Right renal cortex interstitium (tissue), 3 donors: Measurements from ENCODE around the gene HS6ST3. TPM values are rescaled to one million over a fixed set of nuclear protein-coding genes. Genes with fewer than 3 reads are reported as not detected.

Experiments used
- DNase-seq, 3 donors: peaks; one replicate each; pipeline ENCODE4 v3.0.0-alpha.2; 2013; ENCODE audit warnings: low read depth in 3 of 3, low spot score in 2 of 3
- polyA plus RNA-seq, 3 donors: library from polyadenylated mRNA; unstranded; fragments of 120-200 nt; gene quantifications; one replicate each; pipeline ENCODE4 v1.2.1, GENCODE V29; 2013; ENCODE audit not compliant: insufficient read length in 3 of 3

Gene HS6ST3
- polyA plus RNA-seq, 3 donors: 2.8 to 4.2 (median 3.5) TPM

DNA sequence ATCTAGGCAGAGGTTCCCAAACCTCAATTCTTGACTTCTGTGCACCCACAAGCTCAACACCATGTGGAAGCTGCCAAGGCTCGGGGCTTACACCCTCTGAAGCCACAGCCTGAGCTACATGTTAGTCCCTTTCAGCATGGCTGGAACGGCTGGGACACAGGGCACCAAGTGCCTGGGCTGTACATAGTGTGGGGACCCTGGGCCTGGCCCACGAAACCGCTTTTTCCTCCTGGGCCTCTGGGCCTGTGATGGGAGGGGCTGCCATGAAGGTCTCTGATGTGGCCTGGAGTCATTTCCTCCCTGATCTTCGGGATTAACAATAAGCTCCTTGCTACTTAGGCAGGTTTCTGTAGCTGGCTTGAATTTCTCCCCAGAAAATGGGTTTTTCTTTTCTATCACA, 108.1 kb downstream of the HS6ST3 start:
- no peak for DNase-seq

- no peak for DNase-seq
These were observed 109.4 kb downstream of the HS6ST3 start for GRCh38 chr13:96199315-96199714.

GRCh38 chr13:96200810-96201209, 110.9 kb downstream of the HS6ST3 start:
- DNase-seq: no peak

DNA sequence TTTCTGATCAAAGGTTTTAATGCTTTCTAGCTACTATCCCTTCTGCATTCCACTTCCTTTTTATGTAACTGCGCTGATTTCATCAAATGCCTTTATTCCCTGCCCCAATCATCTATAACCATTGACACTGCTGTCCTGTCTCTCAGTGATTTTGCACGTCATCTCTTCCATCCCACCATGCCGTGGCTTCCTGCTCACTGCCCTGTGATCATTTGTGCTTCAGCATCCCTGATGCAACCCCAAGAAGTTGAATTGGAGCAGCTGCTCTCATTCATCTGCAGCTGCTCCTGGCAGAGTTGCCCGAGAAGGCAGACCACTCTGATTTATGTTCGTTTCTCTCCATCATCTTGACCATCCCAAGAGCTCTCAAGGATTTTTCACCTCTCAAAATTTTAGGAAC, 112.4 kb downstream of the HS6ST3 start:
- no peak for DNase-seq

DNA sequence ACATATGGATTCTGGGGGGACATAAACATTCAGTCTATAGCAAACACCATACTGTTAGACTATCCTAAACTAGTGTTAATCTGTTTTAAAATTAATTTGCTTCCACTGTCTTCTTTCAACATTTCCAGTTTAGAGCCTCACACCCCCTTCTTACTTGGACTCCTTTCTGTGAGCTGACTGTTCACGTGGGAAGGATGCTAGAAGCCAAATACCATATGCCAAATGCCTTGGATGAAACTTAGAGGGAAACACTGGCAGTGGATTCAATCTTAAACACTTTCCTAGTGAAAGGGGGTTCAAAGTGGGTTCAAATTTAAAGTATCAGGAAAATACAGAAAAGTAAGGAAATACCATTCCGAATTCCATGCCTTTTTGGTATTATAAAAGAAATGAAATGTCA, 113.6 kb downstream of the HS6ST3 start:
- no peak for DNase-seq

DNA sequence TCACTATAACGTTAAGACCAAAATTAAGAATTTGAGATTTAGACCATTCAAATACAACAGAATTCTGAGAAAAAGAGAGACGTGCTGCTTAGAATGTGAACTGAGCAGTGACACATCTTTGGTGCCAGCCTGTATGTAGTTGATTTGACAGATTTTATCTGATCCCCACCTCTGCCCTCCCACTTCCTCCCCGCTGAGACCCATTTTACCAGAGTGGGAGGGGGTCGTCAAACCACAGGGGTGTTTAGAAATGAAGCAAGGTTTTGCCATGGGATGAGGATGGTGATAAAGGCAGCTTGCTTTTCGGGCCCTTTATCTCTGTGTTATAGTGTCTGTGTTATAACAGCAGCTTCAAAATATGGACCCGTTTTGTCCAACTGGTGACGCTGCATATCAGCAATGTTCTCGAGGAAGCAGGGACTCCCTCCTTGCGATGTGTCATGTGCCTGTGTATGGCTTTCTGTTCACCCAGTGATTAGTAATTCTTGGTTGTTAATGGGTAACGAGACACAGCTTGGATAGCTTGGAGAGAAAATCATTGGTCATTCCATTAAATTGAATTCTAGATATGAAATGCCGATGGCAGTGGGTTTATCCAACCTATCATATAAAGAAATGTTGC, 125.0 kb downstream of the HS6ST3 start:
- no peak for DNase-seq

DNA sequence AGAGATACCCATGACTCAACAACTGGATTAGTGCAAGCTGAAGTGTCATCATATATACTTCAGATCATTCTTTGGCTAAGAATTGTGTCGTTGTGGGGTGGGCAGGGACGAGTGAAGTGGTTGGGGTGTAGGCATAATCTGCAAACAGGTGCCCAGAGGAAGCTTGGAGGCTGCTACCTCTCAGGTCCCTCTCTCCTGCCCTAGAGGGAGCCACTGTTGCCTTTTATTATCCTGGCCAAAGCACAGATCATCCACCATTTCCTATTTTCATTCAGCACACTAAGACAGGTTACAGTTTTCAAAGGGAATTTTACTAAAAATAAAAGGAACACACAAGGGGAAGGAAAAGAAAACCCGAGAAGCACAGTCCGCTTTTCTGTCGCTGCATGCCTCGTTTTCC, 126.6 kb downstream of the HS6ST3 start:
- DNase-seq: no peak

GRCh38 chr13:96218475-96218874, 128.6 kb downstream of the HS6ST3 start:
- DNase-seq: no peak

DNA sequence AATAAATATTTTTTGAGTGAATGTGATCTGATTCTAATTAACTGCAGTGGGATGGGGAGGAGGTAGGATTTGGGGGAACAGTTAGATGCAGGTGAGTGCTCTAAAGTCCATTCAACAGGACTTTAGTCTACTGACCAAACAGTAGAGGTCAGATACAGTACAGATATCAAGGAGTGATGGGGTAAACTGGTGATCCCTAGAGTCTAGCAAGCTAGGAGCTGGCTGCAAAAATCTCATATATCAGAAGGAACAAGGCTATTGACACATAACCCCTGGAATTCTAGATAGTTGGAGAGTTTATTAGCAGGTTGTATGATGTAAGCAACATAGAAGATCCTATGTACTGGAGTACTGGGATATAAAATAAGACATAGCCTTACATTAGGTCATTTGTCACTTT, 131.6 kb downstream of the HS6ST3 start:
- no peak for DNase-seq

- no peak for DNase-seq
These were observed 133.3 kb downstream of the HS6ST3 start for GRCh38 chr13:96223231-96223630.

DNA sequence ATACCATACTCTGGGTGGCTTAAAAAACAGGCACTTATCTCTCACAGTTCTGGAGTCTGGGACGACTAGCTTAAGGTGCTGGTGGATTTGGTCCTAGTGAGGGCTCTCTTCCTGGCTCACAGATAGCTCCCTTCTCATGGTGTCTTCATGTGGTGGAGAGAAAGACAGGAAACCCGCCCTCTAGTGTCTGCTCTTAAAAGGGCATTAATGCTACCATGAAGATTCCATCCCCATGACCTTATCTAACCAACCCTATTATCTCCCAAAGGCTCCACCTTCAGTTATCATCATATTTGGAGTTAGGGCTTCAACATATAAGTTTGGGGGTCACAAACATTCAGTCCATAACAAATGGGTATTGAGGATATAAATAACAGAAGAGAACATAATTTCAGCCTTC, 139.4 kb downstream of the HS6ST3 start:
- no peak for DNase-seq

- DNase-seq: no peak
These were observed 148.3 kb downstream of the HS6ST3 start for GRCh38 chr13:96238241-96238640.

GRCh38 chr13:96238861-96239260, 149.0 kb downstream of the HS6ST3 start:
- DNase-seq: no peak

GRCh38 chr13:96243376-96243775, 153.5 kb downstream of the HS6ST3 start:
- DNase-seq: no peak

DNA sequence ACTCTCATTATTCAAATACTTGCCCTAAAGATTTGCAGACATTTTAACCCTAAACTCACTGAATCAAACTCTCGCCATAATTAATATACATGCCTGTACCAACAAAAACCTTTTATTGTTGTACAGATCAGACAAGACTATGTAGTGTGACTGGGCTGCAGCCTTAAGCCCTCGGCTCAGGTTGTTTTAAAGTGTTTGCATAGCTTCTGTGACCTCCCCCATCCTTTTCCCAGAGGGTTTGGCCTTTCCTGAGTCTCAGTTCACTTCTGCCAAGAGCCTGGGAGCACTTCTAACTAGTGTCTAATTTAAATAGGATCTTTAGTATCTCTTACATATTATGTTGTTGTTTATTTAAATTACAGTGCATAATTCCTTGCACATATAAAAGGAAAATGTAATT, 158.2 kb downstream of the HS6ST3 start:
- no peak for DNase-seq

DNA sequence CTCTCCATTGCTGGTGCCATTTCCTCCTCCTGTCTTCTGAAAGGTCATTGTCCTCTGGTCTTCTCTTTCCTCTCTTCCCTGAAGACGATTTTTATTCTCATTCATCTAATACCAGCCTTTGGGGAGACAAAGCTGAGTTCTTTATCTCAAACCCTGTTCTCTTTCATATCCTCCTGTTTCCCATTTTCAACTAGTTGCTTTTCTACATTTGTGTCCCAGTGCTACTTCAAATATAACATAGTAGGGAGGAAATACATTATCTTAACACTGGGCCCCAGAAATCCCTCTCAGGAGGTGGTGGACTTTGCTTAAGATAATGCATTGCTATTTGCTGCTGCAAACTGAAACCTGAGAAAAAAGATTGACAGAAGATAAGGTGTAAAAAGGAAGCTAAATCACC, 159.1 kb downstream of the HS6ST3 start:
- DNase-seq: no peak

GRCh38 chr13:96252903-96253302, 163.0 kb downstream of the HS6ST3 start:
- no peak for DNase-seq

DNA sequence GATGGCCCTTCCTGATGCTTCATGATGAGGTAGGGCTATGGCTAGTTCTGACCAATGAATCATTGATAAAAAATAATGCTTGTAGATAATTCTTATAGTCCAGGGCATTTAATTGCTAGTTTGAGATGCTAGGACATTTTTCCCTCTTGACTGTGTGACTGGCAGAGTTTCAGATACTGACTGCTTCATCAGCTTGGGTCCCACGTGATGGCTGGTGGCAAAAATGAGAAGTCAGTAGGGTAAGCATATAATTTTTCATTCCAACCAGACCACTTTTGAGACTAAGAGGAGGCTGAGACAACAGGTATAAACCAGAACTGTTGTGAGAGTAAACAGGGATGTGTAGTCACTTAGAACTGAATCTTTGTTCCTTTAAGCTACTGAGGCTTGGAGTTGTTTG, 183.3 kb downstream of the HS6ST3 start:
- DNase-seq: no peak

GRCh38 chr13:96274046-96274445, 184.1 kb downstream of the HS6ST3 start:
- no peak for DNase-seq

- DNase-seq: no peak
These were observed 190.0 kb downstream of the HS6ST3 start for GRCh38 chr13:96279904-96280303.

DNA sequence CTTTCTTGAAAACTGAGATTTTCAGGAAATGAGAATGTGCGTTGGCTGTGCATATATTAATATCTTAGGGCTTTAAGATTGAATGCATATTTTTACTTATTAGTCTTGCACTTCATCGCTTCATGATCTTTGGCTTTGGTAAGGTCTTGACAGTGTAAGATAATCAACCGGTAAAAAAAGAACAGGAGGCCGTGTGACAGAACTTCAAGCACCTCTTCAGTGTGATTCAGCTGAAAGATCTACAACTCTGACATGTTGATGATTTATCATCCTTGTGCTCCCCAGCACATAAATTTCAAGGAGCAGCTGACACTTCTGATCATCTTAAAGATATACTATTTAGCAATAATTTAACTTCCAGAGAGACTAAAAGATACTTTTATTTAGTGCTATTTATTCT, 195.1 kb downstream of the HS6ST3 start:
- DNase-seq: no peak

- DNase-seq: no peak
These were observed 195.8 kb downstream of the HS6ST3 start for GRCh38 chr13:96285729-96286128.
